HepG2 (cell line): ENCODE results near the gene EPB41.

ENCODE experiments used
- GATA4 ChIP-seq: sonication (generic); IDR thresholded peaks from 2 replicates; pipeline ENCODE4 v1.6.1; 2016; ENCODE audit warnings: antibody characterized with exemption, low read depth, borderline replicate concordance
- HNF1A ChIP-seq, 2 experiments: sonication (generic) in 1 of 2; formaldehyde crosslinking in 1 of 2; IDR thresholded peaks; 2 replicates each; pipeline versions ENCODE4 v1.4.0 to v1.6.1; 2016 to 2020; ENCODE audit warnings: borderline replicate concordance in 1 of 2, low read depth in 1 of 2, mild to moderate bottlenecking in 1 of 2, missing genetic modification reagents in 1 of 2
- JUN ChIP-seq: sonication (generic); formaldehyde crosslinking; IDR thresholded peaks from 2 replicates; pipeline ENCODE4 v1.4.0; 2020; ENCODE audit warnings: mild to moderate bottlenecking, missing genetic modification reagents
- NFE2L1 ChIP-seq: sonication (generic); formaldehyde crosslinking; IDR thresholded peaks from 2 replicates; pipeline ENCODE4 v1.4.0; 2020; ENCODE audit warnings: missing genetic modification reagents, mild to moderate bottlenecking, borderline replicate concordance
- ZFP36 ChIP-seq: fragments of 150-350 bp; IDR thresholded peaks from 2 replicates; pipeline ENCODE4 v1.6.1; 2018; ENCODE audit warnings: borderline replicate concordance, low read length, low read depth; ENCODE audit not compliant: partially characterized antibody
- ZNF274 ChIP-seq: sonication (generic); formaldehyde crosslinking; IDR thresholded peaks from 2 replicates; pipeline ENCODE4 v1.5.1; 2020; ENCODE audit warnings: mild to moderate bottlenecking, missing genetic modification reagents
- ZNF850 ChIP-seq: sonication (generic); formaldehyde crosslinking; conservative IDR thresholded peaks from 2 replicates; pipeline ENCODE4 v1.9.0; 2021; ENCODE audit warnings: mild to moderate bottlenecking, missing genetic modification reagents
- TF ChIP-seq, protein P1 (sequence below): sonication (generic); formaldehyde crosslinking; IDR thresholded peaks from 2 replicates; pipeline ENCODE4 v1.5.0; 2020; ENCODE audit warnings: mild to moderate bottlenecking, missing genetic modification reagents, moderate library complexity

- TF ChIP-seq ZFP36: no peak
- TF ChIP-seq HNF1A (IDR thresholded peaks at IDR 0.05; ENCODE audit: low read depth): no peak
- TF ChIP-seq HNF1A (CRISPR knock-in tag; IDR thresholded peaks at IDR 0.05; ENCODE audit: borderline replicate concordance): no peak
- TF ChIP-seq GATA4: no peak
- TF ChIP-seq NFE2L1 (CRISPR knock-in tag): no peak
- TF ChIP-seq ZNF850 (CRISPR knock-in tag): no peak
- no peak for TF ChIP-seq JUN
- TF ChIP-seq ZNF274 (CRISPR knock-in tag): no peak
- TF ChIP-seq, protein P1, sequence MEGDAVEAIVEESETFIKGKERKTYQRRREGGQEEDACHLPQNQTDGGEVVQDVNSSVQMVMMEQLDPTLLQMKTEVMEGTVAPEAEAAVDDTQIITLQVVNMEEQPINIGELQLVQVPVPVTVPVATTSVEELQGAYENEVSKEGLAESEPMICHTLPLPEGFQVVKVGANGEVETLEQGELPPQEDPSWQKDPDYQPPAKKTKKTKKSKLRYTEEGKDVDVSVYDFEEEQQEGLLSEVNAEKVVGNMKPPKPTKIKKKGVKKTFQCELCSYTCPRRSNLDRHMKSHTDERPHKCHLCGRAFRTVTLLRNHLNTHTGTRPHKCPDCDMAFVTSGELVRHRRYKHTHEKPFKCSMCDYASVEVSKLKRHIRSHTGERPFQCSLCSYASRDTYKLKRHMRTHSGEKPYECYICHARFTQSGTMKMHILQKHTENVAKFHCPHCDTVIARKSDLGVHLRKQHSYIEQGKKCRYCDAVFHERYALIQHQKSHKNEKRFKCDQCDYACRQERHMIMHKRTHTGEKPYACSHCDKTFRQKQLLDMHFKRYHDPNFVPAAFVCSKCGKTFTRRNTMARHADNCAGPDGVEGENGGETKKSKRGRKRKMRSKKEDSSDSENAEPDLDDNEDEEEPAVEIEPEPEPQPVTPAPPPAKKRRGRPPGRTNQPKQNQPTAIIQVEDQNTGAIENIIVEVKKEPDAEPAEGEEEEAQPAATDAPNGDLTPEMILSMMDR (CRISPR knock-in tag): no peak
These were observed 21.7 kb downstream of the EPB41 start for GRCh38 chr1:28936094-28936493.
